Osteoblast (primary cell): ENCODE measurements around the gene KRTAP10-4. TPM values are rescaled to one million over a fixed set of nuclear protein-coding genes. Genes with fewer than 3 reads are reported as not detected.

ENCODE experiments used
- DNase-seq: peaks from one replicate; pipeline ENCODE4 v3.0.0; 2011; ENCODE audit warnings: low spot score, mixed read lengths; ENCODE audit not compliant: insufficient read length; ENCODE audit errors: missing footprints
- H2AFZ ChIP-seq: 2 replicates; pipeline ENCODE4 v1.6.0; 2011; ENCODE audit warnings: mild to moderate bottlenecking, low read length
- H3K27ac ChIP-seq: 2 replicates; pipeline ENCODE4 v1.5.1; 2011; ENCODE audit warnings: mild to moderate bottlenecking, low read depth, low read length, moderate library complexity
- H3K27me3 ChIP-seq: 2 replicates; pipeline ENCODE4 v1.6.0; 2012; ENCODE audit warnings: mild to moderate bottlenecking, control low read depth, inconsistent platforms, low read length, moderate library complexity; ENCODE audit not compliant: insufficient read depth
- H3K36me3 ChIP-seq: 2 replicates; pipeline ENCODE4 v1.5.1; 2011; ENCODE audit warnings: mild to moderate bottlenecking, low read length, control low read depth, moderate library complexity; ENCODE audit not compliant: insufficient read depth
- H3K4me1 ChIP-seq: 2 replicates; pipeline ENCODE4 v1.5.1; 2011; ENCODE audit warnings: mild to moderate bottlenecking, low read length, control low read depth, moderate library complexity; ENCODE audit not compliant: insufficient read depth
- H3K4me2 ChIP-seq: 2 replicates; pipeline ENCODE4 v1.6.0; 2011; ENCODE audit warnings: mild to moderate bottlenecking, low read length; ENCODE audit not compliant: insufficient read depth
- H3K4me3 ChIP-seq: fragments of 200-600 bp; sonication (generic); 3 replicates; pipeline ENCODE4 v1.5.1; 2012; ENCODE audit warnings: mild to moderate bottlenecking, low read length, inconsistent platforms; ENCODE audit not compliant: insufficient read depth
- H3K79me2 ChIP-seq: 2 replicates; pipeline ENCODE4 v1.6.0; 2012; ENCODE audit warnings: mild to moderate bottlenecking, low read length, control low read depth, inconsistent platforms; ENCODE audit not compliant: insufficient read depth
- H3K9me3 ChIP-seq: 2 replicates; pipeline ENCODE4 v1.5.1; 2011; ENCODE audit warnings: low read depth, low read length, control low read depth
- H4K20me1 ChIP-seq: 2 replicates; pipeline ENCODE4 v1.6.0; 2012; ENCODE audit warnings: mild to moderate bottlenecking, low read length, control low read depth; ENCODE audit not compliant: insufficient read depth
- total RNA-seq: library from RNA; depleted of rRNA; stranded (reverse); fragments of >200 nt; gene quantifications from 2 replicates; pipeline ENCODE4 v1.2.3, GENCODE V29; 2012
- TF ChIP-seq, protein P1 (sequence below): IDR thresholded peaks from 2 replicates; pipeline ENCODE4 v1.5.1; 2011; ENCODE audit warnings: mild to moderate bottlenecking, low read depth, low read length, moderate library complexity; ENCODE audit errors: extremely low read depth

KRTAP10-4 gene
- total RNA-seq, 1 donor: not detected

DNA sequence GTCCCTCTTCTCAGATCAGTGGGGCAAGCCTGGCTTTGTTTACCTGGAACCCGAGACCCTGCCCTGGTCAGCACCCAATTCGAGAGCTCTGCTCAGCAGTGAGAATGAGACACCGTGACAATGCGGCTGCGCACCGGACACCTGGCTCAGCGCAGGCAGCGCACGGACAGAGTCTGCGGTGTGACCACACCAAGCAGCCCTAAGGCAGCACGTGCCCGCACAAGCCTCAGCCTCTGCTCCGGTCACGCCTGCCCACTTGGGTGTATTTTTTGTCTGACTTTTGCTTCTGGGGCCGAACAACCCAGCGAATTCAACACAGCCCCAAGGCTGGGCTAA is 43.0 kb downstream of the KRTAP10-4 start:
- no peaks in the 10 kb centered on the region for H3K27me3 ChIP-seq
- TF ChIP-seq, protein P1, sequence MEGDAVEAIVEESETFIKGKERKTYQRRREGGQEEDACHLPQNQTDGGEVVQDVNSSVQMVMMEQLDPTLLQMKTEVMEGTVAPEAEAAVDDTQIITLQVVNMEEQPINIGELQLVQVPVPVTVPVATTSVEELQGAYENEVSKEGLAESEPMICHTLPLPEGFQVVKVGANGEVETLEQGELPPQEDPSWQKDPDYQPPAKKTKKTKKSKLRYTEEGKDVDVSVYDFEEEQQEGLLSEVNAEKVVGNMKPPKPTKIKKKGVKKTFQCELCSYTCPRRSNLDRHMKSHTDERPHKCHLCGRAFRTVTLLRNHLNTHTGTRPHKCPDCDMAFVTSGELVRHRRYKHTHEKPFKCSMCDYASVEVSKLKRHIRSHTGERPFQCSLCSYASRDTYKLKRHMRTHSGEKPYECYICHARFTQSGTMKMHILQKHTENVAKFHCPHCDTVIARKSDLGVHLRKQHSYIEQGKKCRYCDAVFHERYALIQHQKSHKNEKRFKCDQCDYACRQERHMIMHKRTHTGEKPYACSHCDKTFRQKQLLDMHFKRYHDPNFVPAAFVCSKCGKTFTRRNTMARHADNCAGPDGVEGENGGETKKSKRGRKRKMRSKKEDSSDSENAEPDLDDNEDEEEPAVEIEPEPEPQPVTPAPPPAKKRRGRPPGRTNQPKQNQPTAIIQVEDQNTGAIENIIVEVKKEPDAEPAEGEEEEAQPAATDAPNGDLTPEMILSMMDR: no peak
- H3K79me2 ChIP-seq: no peaks in the 10 kb centered on the region
- H3K9me3 ChIP-seq: peaks cover 3% of the 10 kb centered on the region
- H4K20me1 ChIP-seq: no peaks in the 10 kb centered on the region
- H3K4me3 ChIP-seq: no peak overlapping the region
- H3K27ac ChIP-seq: no peak overlapping the region
- no peaks in the 10 kb centered on the region for H3K4me1 ChIP-seq
- no peak for DNase-seq
- H3K36me3 ChIP-seq: no peaks in the 10 kb centered on the region
- no peak overlapping the region for H3K4me2 ChIP-seq
- H2AFZ ChIP-seq: no peak overlapping the region

DNA sequence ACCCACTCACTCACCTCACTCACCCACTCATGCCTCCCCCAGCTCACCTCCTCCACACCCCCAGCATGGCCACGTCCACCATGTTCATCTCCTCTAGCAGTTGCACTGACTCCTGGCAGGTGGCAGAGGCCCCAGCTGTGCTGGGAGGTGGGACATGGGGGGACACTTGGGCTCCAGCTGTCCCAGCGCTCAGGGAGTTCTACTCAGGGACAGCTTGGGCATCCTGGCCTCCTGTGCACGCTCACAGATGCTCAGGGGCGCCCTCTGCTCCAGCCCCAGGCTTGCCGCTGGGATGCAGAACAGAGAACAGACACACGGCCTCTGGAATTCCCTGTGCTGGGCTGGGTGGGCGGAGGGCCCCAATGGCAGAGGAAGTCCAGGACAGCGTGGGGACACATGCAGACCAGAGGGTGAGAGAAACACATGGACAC is 43.6 kb downstream of the KRTAP10-4 start:
- no peaks in the 10 kb centered on the region for H4K20me1 ChIP-seq
- TF ChIP-seq, protein P1: no peak
- no peak overlapping the region for H3K4me2 ChIP-seq
- H3K36me3 ChIP-seq: no peaks in the 10 kb centered on the region
- no peaks in the 10 kb centered on the region for H3K4me1 ChIP-seq
- no peak overlapping the region for H3K27ac ChIP-seq
- H2AFZ ChIP-seq: no peak overlapping the region
- no peak overlapping the region for H3K4me3 ChIP-seq
- H3K79me2 ChIP-seq: no peaks in the 10 kb centered on the region
- H3K27me3 ChIP-seq: no peaks in the 10 kb centered on the region
- DNase-seq: no peak
- H3K9me3 ChIP-seq: no peaks in the 10 kb centered on the region

DNA sequence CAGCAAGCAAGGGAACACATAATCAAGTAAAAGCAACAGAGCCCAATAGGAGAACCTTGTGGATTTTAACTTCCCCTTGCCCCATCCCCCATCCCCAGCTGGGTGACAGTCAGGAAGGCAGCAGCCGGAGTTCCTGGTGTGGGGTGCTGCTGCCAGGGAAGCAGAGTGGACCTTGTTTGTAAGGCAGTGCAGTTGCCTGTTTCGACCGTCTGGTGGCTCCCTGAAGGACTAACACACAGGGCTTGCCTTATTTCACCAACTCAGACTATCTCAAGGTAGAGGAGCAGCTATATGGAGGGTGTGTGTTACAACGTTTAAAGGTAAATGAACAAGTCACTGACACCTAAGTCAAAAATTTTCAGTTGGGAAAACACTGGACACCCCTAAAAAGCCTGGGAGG is 45.0 kb downstream of the KRTAP10-4 start:
- TF ChIP-seq, protein P1: peak; percentile 29

DNA sequence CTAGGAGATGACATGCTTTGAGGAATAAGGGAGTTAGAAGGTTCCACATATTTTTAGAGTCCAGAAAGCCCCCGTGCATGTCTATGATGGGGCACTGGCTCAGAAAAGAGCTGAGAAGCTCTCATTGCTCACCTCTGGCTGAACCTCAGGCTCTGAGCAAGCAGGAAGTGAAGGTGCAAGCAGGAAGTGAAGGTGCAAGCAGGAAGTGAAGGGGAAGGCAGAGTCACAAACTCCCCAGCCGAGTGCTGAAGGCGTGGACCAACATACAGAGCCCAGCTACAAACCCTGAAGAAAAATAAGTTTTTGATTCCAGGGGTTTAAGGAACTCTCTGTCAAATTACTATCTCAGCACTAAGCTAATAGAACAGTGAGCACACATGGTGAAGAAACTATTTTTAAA is 45.4 kb downstream of the KRTAP10-4 start:
- no peaks in the 10 kb centered on the region for H3K9me3 ChIP-seq
- no peaks in the 10 kb centered on the region for H3K27me3 ChIP-seq
- no peaks in the 10 kb centered on the region for H3K79me2 ChIP-seq
- H2AFZ ChIP-seq: no peak overlapping the region
- DNase-seq: no peak
- H3K27ac ChIP-seq: no peak overlapping the region
- no peaks in the 10 kb centered on the region for H4K20me1 ChIP-seq
- TF ChIP-seq, protein P1: no peak
- H3K4me1 ChIP-seq: no peaks in the 10 kb centered on the region
- no peak overlapping the region for H3K4me2 ChIP-seq
- H3K4me3 ChIP-seq: no peak overlapping the region
- no peaks in the 10 kb centered on the region for H3K36me3 ChIP-seq

More for the DNA sequence above, 45.0 kb downstream of the KRTAP10-4 start:
- Histone ChIP-seq H2AFZ (no peak overlapping the region), H3K27me3 (no peaks in the 10 kb centered on the region), H3K79me2 (no peaks in the 10 kb centered on the region), H3K36me3 (no peaks in the 10 kb centered on the region), H3K27ac (no peak overlapping the region), H3K4me1 (no peaks in the 10 kb centered on the region), H4K20me1 (no peaks in the 10 kb centered on the region), H3K4me2 (no peak overlapping the region), H3K4me3 (no peak overlapping the region), H3K9me3 (no peaks in the 10 kb centered on the region)
- no peak for DNase-seq
